ENCODE measurements around the gene DDX20.
A peak's percentile ranks its signal among the peaks of the same experiment; 100 is the strongest.
"Not testable (repeated sequence)": the region's sequence is repeated elsewhere in the genome, so short reads cannot be mapped to it uniquely, and the experiment has no call there.

The DDX20 gene

GRCh38 chr1:111795401-111795800, 39.7 kb downstream of the DDX20 start:
- no peak for DNase-seq

- no peak for DNase-seq
These were observed 42.9 kb downstream of the DDX20 start for GRCh38 chr1:111798580-111798979.

- DNase-seq = not testable (repeated sequence)
These were observed 44.0 kb downstream of the DDX20 start for GRCh38 chr1:111799722-111800121.

- no peak for DNase-seq
These were observed 45.6 kb downstream of the DDX20 start for GRCh38 chr1:111801071-111801850.

GRCh38 chr1:111802110-111802509, 46.4 kb downstream of the DDX20 start:
- no peak for DNase-seq

- DNase-seq = no peak
These were observed 47.3 kb downstream of the DDX20 start for GRCh38 chr1:111802984-111803383.

- DNase-seq = no peak
These were observed 48.2 kb downstream of the DDX20 start for GRCh38 chr1:111803951-111804350.

- no peak for DNase-seq
These were observed 49.1 kb downstream of the DDX20 start for GRCh38 chr1:111804776-111805175.

- no peak for DNase-seq
These were observed 49.5 kb downstream of the DDX20 start for GRCh38 chr1:111805251-111805650.

GRCh38 chr1:111811891-111812290, 56.2 kb downstream of the DDX20 start:
- DNase-seq = no peak

GRCh38 chr1:111812306-111812705, 56.6 kb downstream of the DDX20 start:
- no peak for DNase-seq

GRCh38 chr1:111813440-111814304, 58.0 kb downstream of the DDX20 start:
- DNase-seq = peak; percentile 6

GRCh38 chr1:111814305-111814628, 58.6 kb downstream of the DDX20 start:
- no peak for DNase-seq

GRCh38 chr1:111814642-111815041, 58.9 kb downstream of the DDX20 start:
- no peak for DNase-seq

Data from fibroblast of upper back skin (primary cell).